HepG2 (cell line): ENCODE measurements around the gene ATP11A. TPM values are rescaled to one million over a fixed set of nuclear protein-coding genes. Genes with fewer than 3 reads are reported as not detected.
A peak's percentile ranks its signal among the peaks of the same experiment; 100 is the strongest.

Experiments used
- ATAC-seq: fragments of 200-7000 bp; cut with Tn5 transposase; 3 replicates; pipeline ENCODE4 v1.9.1; 2020; ENCODE audit warnings: mild to moderate bottlenecking, moderate library complexity
- BruUV-seq: library from RNA; stranded (reverse); fragments of 400-500 nt; replicated peaks from 2 replicates; lab custom pipeline; 2021; lab: Mats Ljungman, UMichigan
- CTCF ChIA-PET: fragments of 300-600 bp; formaldehyde crosslinking; extraction: SDS; loops from one replicate; lab custom pipeline; 2021; ENCODE audit warnings: low total read pairs, inconsistent platforms, low intra/inter-chr PET ratio; lab: Yijun Ruan, JAX
- POLR2A ChIA-PET: fragments of 350-600 bp; sonication (Branson Sonifier 250); formaldehyde crosslinking; loops from one replicate; lab custom pipeline; 2020; ENCODE audit warnings: antibody characterized with exemption, inconsistent platforms; lab: Yijun Ruan, JAX
- DNase-seq: peaks from one replicate; pipeline ENCODE4 v3.0.0-alpha.2; 2015; ENCODE audit warnings: low spot score
- FAIRE-seq: peaks from 3 replicates; lab custom pipeline; 2011; peaks lifted over from hg19 to GRCh38; lab: Jason Lieb, UNC
- H2AFZ ChIP-seq: one replicate; pipeline ENCODE4 v1.6.1; 2011; ENCODE audit warnings: low read length, inconsistent platforms
- H3K27ac ChIP-seq: fragments of 300-600 bp; 3 replicates; pipeline ENCODE4 v1.8.0; 2011; ENCODE audit warnings: mixed run types, mild to moderate bottlenecking, mixed read lengths, low read length, inconsistent platforms; ENCODE audit not compliant: insufficient read depth; ENCODE audit errors: extremely low read length
- H3K27me3 ChIP-seq, 2 experiments: fragments of 200-600 bp in 1 of 2; 2 replicates in 1 of 2; 3 replicates in 1 of 2; pipeline versions ENCODE4 v1.6.0 to v1.8.0; 2011; ENCODE audit warnings: low read length in 2 of 2, mild to moderate bottlenecking in 2 of 2, moderate library complexity in 2 of 2, inconsistent platforms in 1 of 2; ENCODE audit not compliant: insufficient read depth in 2 of 2, control insufficient read depth in 1 of 2
- H3K36me3 ChIP-seq, 2 experiments: fragments of 200-600 bp in 1 of 2; replicated peaks in 1 of 2; 2 replicates in 1 of 2; 3 replicates in 1 of 2; pipeline versions ENCODE4 v1.5.1 to v1.8.0; 2011; ENCODE audit warnings: low read length in 2 of 2, inconsistent platforms in 1 of 2; ENCODE audit not compliant: insufficient read depth in 2 of 2, control insufficient read depth in 1 of 2
- H3K4me1 ChIP-seq: 2 replicates; pipeline ENCODE4 v1.5.1; 2012; ENCODE audit warnings: low read length, inconsistent platforms; ENCODE audit not compliant: insufficient read depth
- H3K4me2 ChIP-seq: 2 replicates; pipeline ENCODE4 v1.6.0; 2011; ENCODE audit warnings: low read depth, low read length, inconsistent platforms
- H3K4me3 ChIP-seq, 3 experiments: fragments of 200-600 bp in 1 of 3; sonication (generic), shearing (Covaris generic) in 1 of 3; replicated peaks in 1 of 3; 2 replicates each; pipeline ENCODE4 v1.5.1; 2011 to 2016; ENCODE audit warnings: low read length in 3 of 3, inconsistent platforms in 2 of 3, low read depth in 2 of 3, mild to moderate bottlenecking in 2 of 3, control low read depth in 1 of 3, mixed read lengths in 1 of 3; ENCODE audit not compliant: insufficient read depth in 1 of 3
- H3K79me2 ChIP-seq: one replicate; pipeline ENCODE4 v1.6.1; 2011; ENCODE audit warnings: low read length, inconsistent platforms; ENCODE audit not compliant: insufficient read depth
- H3K9ac ChIP-seq: 2 replicates; pipeline ENCODE4 v1.6.0; 2011; ENCODE audit warnings: mild to moderate bottlenecking, low read depth, low read length, inconsistent platforms; ENCODE audit not compliant: insufficient read depth
- H3K9me3 ChIP-seq: 2 replicates; pipeline ENCODE4 v1.5.1; 2012; ENCODE audit warnings: mild to moderate bottlenecking, low read length
- H4K20me1 ChIP-seq: 2 replicates; pipeline ENCODE4 v1.6.0; 2011; ENCODE audit warnings: inconsistent platforms, mild to moderate bottlenecking, low read length, moderate library complexity; ENCODE audit not compliant: insufficient read depth
- FOXK1 ChIP-seq: sonication (generic); formaldehyde crosslinking; IDR thresholded peaks from 2 replicates; pipeline ENCODE4 v1.4.0; 2020; ENCODE audit warnings: low read depth, missing genetic modification reagents, borderline replicate concordance
- HOXA3 ChIP-seq: sonication (generic); formaldehyde crosslinking; IDR thresholded peaks from 2 replicates; pipeline ENCODE4 v1.5.0; 2020; ENCODE audit warnings: missing genetic modification reagents
- IRF1 ChIP-seq: sonication (generic); formaldehyde crosslinking; IDR thresholded peaks from 2 replicates; pipeline ENCODE4 v1.4.0; 2020; ENCODE audit warnings: low read depth, mild to moderate bottlenecking, missing genetic modification reagents
- KDM5B ChIP-seq: sonication (generic); formaldehyde crosslinking; IDR thresholded peaks from 2 replicates; pipeline ENCODE4 v1.4.0; 2020; ENCODE audit warnings: missing genetic modification reagents, mild to moderate bottlenecking, borderline replicate concordance
- MAFF ChIP-seq: IDR thresholded peaks from 2 replicates; pipeline ENCODE4 v1.6.1; 2011; ENCODE audit warnings: low read depth, low read length, improper control_type of control experiment
- MED13 ChIP-seq: sonication (generic); formaldehyde crosslinking; IDR thresholded peaks from 2 replicates; pipeline ENCODE4 v1.5.0; 2020; ENCODE audit warnings: missing genetic modification reagents
- PHF21A ChIP-seq: sonication (generic); formaldehyde crosslinking; IDR thresholded peaks from 2 replicates; pipeline ENCODE4 v1.5.0; 2020; ENCODE audit warnings: mild to moderate bottlenecking, missing genetic modification reagents
- RBM39 ChIP-seq: fragments of 200-400 bp; formaldehyde crosslinking; IDR thresholded peaks from one replicate; pipeline ENCODE4 v1.6.1; 2018; ENCODE audit warnings: antibody characterized with exemption, mild to moderate bottlenecking, low read depth, low read length; ENCODE audit not compliant: poor library complexity, severe bottlenecking
- SRY ChIP-seq: sonication (generic); formaldehyde crosslinking; IDR thresholded peaks from 2 replicates; pipeline ENCODE4 v1.8.0; 2022; ENCODE audit warnings: mild to moderate bottlenecking, missing genetic modification reagents
- TARDBP ChIP-seq: sonication (generic); formaldehyde crosslinking; IDR thresholded peaks from 2 replicates; pipeline ENCODE4 v1.8.0; 2022; ENCODE audit warnings: mild to moderate bottlenecking, missing genetic modification reagents
- TGIF2 ChIP-seq: IDR thresholded peaks from 2 replicates; pipeline ENCODE4 v1.6.1; 2016; ENCODE audit warnings: control low read depth, missing compliant biosample characterization
- TIGD3 ChIP-seq: sonication (generic); formaldehyde crosslinking; IDR thresholded peaks from 2 replicates; pipeline ENCODE4 v1.5.1; 2020; ENCODE audit warnings: mild to moderate bottlenecking, missing genetic modification reagents, borderline replicate concordance
- TSC22D2 ChIP-seq: sonication (generic); formaldehyde crosslinking; IDR thresholded peaks from 2 replicates; pipeline ENCODE4 v1.5.1; 2020; ENCODE audit warnings: missing genetic modification reagents, mild to moderate bottlenecking, borderline replicate concordance
- ZBTB7A ChIP-seq: sonication (generic); formaldehyde crosslinking; IDR thresholded peaks from 2 replicates; pipeline ENCODE4 v1.8.0; 2022; ENCODE audit warnings: mild to moderate bottlenecking, missing genetic modification reagents
- ZFY ChIP-seq: sonication (generic); formaldehyde crosslinking; IDR thresholded peaks from 2 replicates; pipeline ENCODE4 v1.4.0; 2020; ENCODE audit warnings: missing genetic modification reagents
- ZNF224 ChIP-seq: sonication (generic); formaldehyde crosslinking; IDR thresholded peaks from 2 replicates; pipeline ENCODE4 v1.5.0; 2020; ENCODE audit warnings: mild to moderate bottlenecking, missing genetic modification reagents
- ZNF282 ChIP-seq: fragments of 450-650 bp; IDR thresholded peaks from 2 replicates; pipeline ENCODE4 v1.6.1; 2018; ENCODE audit not compliant: partially characterized antibody
- ZNF451 ChIP-seq: sonication (generic); formaldehyde crosslinking; IDR thresholded peaks from 2 replicates; pipeline ENCODE4 v1.5.0; 2020; ENCODE audit warnings: mild to moderate bottlenecking, missing genetic modification reagents
- ZSCAN22 ChIP-seq: sonication (generic); formaldehyde crosslinking; IDR thresholded peaks from 2 replicates; pipeline ENCODE4 v1.4.0; 2020; ENCODE audit warnings: mild to moderate bottlenecking, missing genetic modification reagents
- WGBS: methylation state at CpG from one replicate; pipeline ENCODE4 v1.1.6; 2017; ENCODE audit warnings: low lambda C conversion rate; 5-methylcytosine and 5-hydroxymethylcytosine counted together
- in situ Hi-C: cut with HindIII; loops from 2 replicates; pipeline ENCODE4 v1.10.0; 2017; ENCODE audit warnings: low pct_unique_long_range_greater_than_20kb; ENCODE audit not compliant: extremely low pct_ligation_motif_present
- intact Hi-C: fragments of 100-400 bp; cut with micrococcal nuclease; formaldehyde crosslinking; loops from one replicate; pipeline ENCODE4 v1.10.0; 2022; ENCODE audit not compliant: unreplicated experiment
- polyA plus RNA-seq, 8 experiments: library from polyadenylated mRNA; depleted of rRNA in 3 of 8; stranded (reverse) in 7 of 8; unstranded in 1 of 8; fragments of >200 nt; fragmentation: Illumina TruSeq in 4 of 8; extraction: Trizol in 4 of 8; gene quantifications; 2 replicates each; pipeline versions ENCODE4 v1.2.1 to v1.2.3, GENCODE V29; 2011 to 2016; ENCODE audit warnings: low read depth in 4 of 8, missing spikeins in 1 of 8, mixed read lengths in 1 of 8; ENCODE audit not compliant: insufficient read depth in 1 of 8
- total RNA-seq, 5 experiments: library from RNA; depleted of rRNA; stranded (reverse); fragments of >200 nt; fragmentation: Illumina TruSeq; extraction: Trizol; gene quantifications; 2 replicates each; pipeline ENCODE4 v1.2.3, GENCODE V29; 2016; ENCODE audit warnings: low read depth in 1 of 5
- TF ChIP-seq, protein P1 (sequence below): IDR thresholded peaks from 2 replicates; pipeline ENCODE4 v1.6.1; 2016
- TF ChIP-seq, protein P2 (sequence below): sonication (generic); formaldehyde crosslinking; IDR thresholded peaks from 2 replicates; pipeline ENCODE4 v1.4.0; 2020; ENCODE audit warnings: mild to moderate bottlenecking, missing genetic modification reagents

The ATP11A gene
- total and polyA plus RNA-seq, 2 of the 13 experiments (the other 11 are each of a cell fraction or from before 2014, with no cell fraction given), result 18.4 to 20.1 TPM

DNA sequence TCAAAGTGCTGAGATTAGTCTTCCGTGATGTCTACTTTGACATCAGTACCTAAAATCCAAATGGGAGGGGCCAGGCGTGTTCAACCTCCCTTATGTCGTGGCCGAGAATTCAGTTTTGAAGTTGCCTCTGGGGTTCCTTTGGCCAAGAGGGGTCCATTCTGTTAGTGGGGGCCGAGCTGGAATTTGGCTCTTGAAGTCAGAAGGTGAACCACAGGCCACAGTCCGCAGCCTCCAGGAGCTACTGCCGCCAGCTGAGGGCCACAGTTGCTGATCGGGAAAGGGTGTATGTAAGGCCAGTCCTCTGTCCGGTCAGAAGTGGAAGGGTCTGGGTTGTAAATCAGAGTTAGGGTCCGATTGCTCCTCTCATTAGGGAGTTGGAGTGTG is 31.0 kb downstream of the ATP11A start:
- 16% methylated on average over 10 of the region's 10 CpGs for WGBS
- H3K9ac ChIP-seq, result peak overlapping the region; percentile 81
- DNase-seq, result no peak
- CTCF ChIA-PET, result no interaction called here
- BruUV-seq, result TSS peak; percentile 89
- H3K4me3 ChIP-seq, result peak overlapping the region; percentile 35 to 67 (median 37); a peak in 5 of 6 replicates
- H3K36me3 ChIP-seq, result peaks cover 3 to 21% of the 10 kb centered on the region in 2 experiments; a peak in 3 of 5 replicates
- in situ Hi-C loops (no loop called here), intact Hi-C loops (loop anchor here (1.0 to 2.0 kb wide), 3 partner anchors 10 to 36 kb away; partner anchors contain the start of gene ATP11A)
- peaks cover 9% of the 10 kb centered on the region; the same call in 1 of the 2 replicates for H4K20me1 ChIP-seq
- H3K4me1 ChIP-seq, result peaks cover 80% of the 10 kb centered on the region
- no peak for FAIRE-seq
- ATAC-seq, result peak; percentile 61
- H2AFZ ChIP-seq, result no peak overlapping the region
- POLR2A ChIA-PET, result interaction anchor here (0.7 to 2.2 kb wide), 5 partner anchors 10 to 36 kb away, joined by 3 to 14 read pairs (median 5); no protein-coding TSS in a partner anchor
- peak overlapping the region; percentile 94 for H3K4me2 ChIP-seq
- peaks cover 78% of the 10 kb centered on the region for H3K79me2 ChIP-seq
- peak overlapping the region; percentile 90 for H3K27ac ChIP-seq
- no peaks in the 10 kb centered on the region for H3K27me3 ChIP-seq
- no peaks in the 10 kb centered on the region for H3K9me3 ChIP-seq
- 0 out of 2 replicates have a peak, but pooled peaks have one; percentile 22 for TF ChIP-seq ZBTB7A (CRISPR knock-in tag)
- TF ChIP-seq, protein P1, sequence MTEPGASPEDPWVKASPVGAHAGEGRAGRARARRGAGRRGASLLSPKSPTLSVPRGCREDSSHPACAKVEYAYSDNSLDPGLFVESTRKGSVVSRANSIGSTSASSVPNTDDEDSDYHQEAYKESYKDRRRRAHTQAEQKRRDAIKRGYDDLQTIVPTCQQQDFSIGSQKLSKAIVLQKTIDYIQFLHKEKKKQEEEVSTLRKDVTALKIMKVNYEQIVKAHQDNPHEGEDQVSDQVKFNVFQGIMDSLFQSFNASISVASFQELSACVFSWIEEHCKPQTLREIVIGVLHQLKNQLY (CRISPR knock-in tag), result no peak
- no peak for TF ChIP-seq SRY (CRISPR knock-in tag)
- TF ChIP-seq FOXK1 (CRISPR knock-in tag), result no peak
- peak; percentile 10; the same call in 1 of the 2 replicates for TF ChIP-seq TGIF2
- no peak for TF ChIP-seq MAFF
- no peak for TF ChIP-seq RBM39
- no peak for TF ChIP-seq KDM5B (CRISPR knock-in tag)
- TF ChIP-seq ZFY (CRISPR knock-in tag), result no peak; the same call in 1 of the 2 replicates
- TF ChIP-seq ZNF282, result no peak
- peak; percentile 35; the same call in 1 of the 2 replicates for TF ChIP-seq PHF21A (CRISPR knock-in tag)
- no peak for TF ChIP-seq TIGD3
- TF ChIP-seq HOXA3 (CRISPR knock-in tag), result 0 out of 2 replicates have a peak, but pooled peaks have one; percentile 13
- no peak for TF ChIP-seq MED13 (CRISPR knock-in tag)
- 0 out of 2 replicates have a peak, but pooled peaks have one; percentile 17 for TF ChIP-seq ZNF451 (CRISPR knock-in tag)
- TF ChIP-seq ZNF224, result no peak
- TF ChIP-seq, protein P2, sequence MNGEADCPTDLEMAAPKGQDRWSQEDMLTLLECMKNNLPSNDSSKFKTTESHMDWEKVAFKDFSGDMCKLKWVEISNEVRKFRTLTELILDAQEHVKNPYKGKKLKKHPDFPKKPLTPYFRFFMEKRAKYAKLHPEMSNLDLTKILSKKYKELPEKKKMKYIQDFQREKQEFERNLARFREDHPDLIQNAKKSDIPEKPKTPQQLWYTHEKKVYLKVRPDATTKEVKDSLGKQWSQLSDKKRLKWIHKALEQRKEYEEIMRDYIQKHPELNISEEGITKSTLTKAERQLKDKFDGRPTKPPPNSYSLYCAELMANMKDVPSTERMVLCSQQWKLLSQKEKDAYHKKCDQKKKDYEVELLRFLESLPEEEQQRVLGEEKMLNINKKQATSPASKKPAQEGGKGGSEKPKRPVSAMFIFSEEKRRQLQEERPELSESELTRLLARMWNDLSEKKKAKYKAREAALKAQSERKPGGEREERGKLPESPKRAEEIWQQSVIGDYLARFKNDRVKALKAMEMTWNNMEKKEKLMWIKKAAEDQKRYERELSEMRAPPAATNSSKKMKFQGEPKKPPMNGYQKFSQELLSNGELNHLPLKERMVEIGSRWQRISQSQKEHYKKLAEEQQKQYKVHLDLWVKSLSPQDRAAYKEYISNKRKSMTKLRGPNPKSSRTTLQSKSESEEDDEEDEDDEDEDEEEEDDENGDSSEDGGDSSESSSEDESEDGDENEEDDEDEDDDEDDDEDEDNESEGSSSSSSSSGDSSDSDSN (CRISPR knock-in tag), result peak; percentile 46; the same call in 1 of the 2 replicates
- 0 out of 2 replicates have a peak, but pooled peaks have one; percentile 30 for TF ChIP-seq IRF1 (CRISPR knock-in tag)
- TF ChIP-seq TARDBP, result 0 out of 2 replicates have a peak, but pooled peaks have one; percentile 20
- TF ChIP-seq TSC22D2 (CRISPR knock-in tag), result no peak
- TF ChIP-seq ZSCAN22 (CRISPR knock-in tag), result 0 out of 2 replicates have a peak, but pooled peaks have one; percentile 22
